Skeletal muscle satellite cell (primary cell): ENCODE data around the gene APMAP. TPM values are rescaled to one million over a fixed set of nuclear protein-coding genes. Genes with fewer than 3 reads are reported as not detected.

Source experiments
- H3K27me3 ChIP-seq: 2 replicates; pipeline ENCODE4 v1.7.0; 2013; ENCODE audit warnings: low read length; ENCODE audit not compliant: control insufficient read depth, insufficient read depth
- H3K36me3 ChIP-seq: 2 replicates; pipeline ENCODE4 v1.7.0; 2013; ENCODE audit warnings: mild to moderate bottlenecking, control low read depth, low read length; ENCODE audit not compliant: insufficient read depth
- H3K4me1 ChIP-seq: 2 replicates; pipeline ENCODE4 v1.7.0; 2013; ENCODE audit warnings: low read length; ENCODE audit not compliant: control insufficient read depth, insufficient read depth
- H3K4me2 ChIP-seq: 2 replicates; pipeline ENCODE4 v1.7.0; 2013; ENCODE audit warnings: mild to moderate bottlenecking, low read length
- H3K4me3 ChIP-seq: 2 replicates; pipeline ENCODE4 v1.7.0; 2013; ENCODE audit warnings: low read length
- H3K9ac ChIP-seq: 2 replicates; pipeline ENCODE4 v1.7.0; 2013; ENCODE audit warnings: mild to moderate bottlenecking, low read depth, low read length, moderate library complexity
- H3K9me3 ChIP-seq: replicated peaks from 2 replicates; pipeline ENCODE4 v1.7.0; 2013; ENCODE audit warnings: mild to moderate bottlenecking, control low read depth, low read length
- small RNA-seq: library from RNA; depleted of rRNA; stranded (forward); fragments of <200 nt; gene quantifications from one replicate; pipeline ENCODE3, GENCODE V24; 2012

Gene APMAP

GRCh38 chr20:24914388-24915241 is 77.9 kb downstream of the APMAP start:
- no peak overlapping the region for H3K4me3 ChIP-seq
- no peaks in the 10 kb centered on the region for H3K36me3 ChIP-seq
- no peaks in the 10 kb centered on the region for H3K4me1 ChIP-seq
- H3K9ac ChIP-seq = no peak overlapping the region
- peaks cover 18% of the 10 kb centered on the region for H3K27me3 ChIP-seq
- no peaks in the 10 kb centered on the region for H3K9me3 ChIP-seq
- H3K4me2 ChIP-seq = no peak overlapping the region

DNA sequence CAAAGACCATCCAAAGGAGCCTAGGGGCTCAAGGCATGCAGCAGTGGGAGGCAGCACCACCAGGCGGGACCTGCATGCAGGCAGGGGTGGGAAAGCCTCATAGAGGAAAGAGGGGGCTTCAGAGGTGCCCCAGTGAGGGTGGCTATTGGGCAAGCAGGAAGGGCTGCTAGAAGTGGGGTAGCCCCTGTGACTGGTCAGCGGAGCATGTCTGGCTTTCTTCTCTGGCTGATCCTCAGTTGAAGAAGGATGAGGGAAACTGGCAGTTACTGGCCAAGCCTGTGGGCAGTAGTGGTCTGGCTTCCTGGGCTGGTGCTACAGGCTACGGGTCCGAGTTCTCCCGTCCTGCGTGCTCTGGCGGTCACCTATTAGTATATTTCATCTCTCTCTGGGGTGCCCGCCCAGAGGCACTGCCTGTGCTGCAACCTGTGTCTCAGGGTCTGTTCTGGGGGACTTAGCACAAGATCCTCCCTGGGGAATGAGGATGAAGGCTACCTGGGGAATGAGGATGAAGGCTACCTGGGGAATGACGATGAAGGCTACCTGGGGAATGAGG is 79.4 kb downstream of the APMAP start:
- Histone ChIP-seq H3K36me3 (no peaks in the 10 kb centered on the region), H3K9me3 (no peaks in the 10 kb centered on the region), H3K4me3 (no peak overlapping the region), H3K4me1 (no peaks in the 10 kb centered on the region), H3K9ac (no peak overlapping the region), H3K4me2 (no peak overlapping the region), H3K27me3 (peaks cover 13% of the 10 kb centered on the region)

Small RNA genes within 50 kb of the gene (small RNA-seq; reads per million reads assigned to genes)
- gene RNU6-1257P = not detected
